CD1c-positive myeloid dendritic cell (primary cell): Measurements from ENCODE around the gene PRR4.

ENCODE experiments used
- DNase-seq: peaks from one replicate; pipeline ENCODE4 v3.0.0-alpha.2; 2016; ENCODE audit errors: extremely low spot score

Gene PRR4

GRCh38 chr12:10849425-10849878 is at the start of gene PRR4:
Gene PRR4, minus strand, starts transcription at chr12:10849475. Its CDS starts 38 bp downstream, at chr12:10849437.
- DNase-seq: no peak

- DNase-seq: no peak
These were observed 47.6 kb upstream of the PRR4 start for GRCh38 chr12:10896854-10897253.

- no peak for DNase-seq
These were observed 42.7 kb upstream of the PRR4 start for GRCh38 chr12:10891937-10892336.

- DNase-seq: no peak
These were observed 40.0 kb upstream of the PRR4 start for GRCh38 chr12:10889226-10889625.

GRCh38 chr12:10884086-10884725 is 34.9 kb upstream of the PRR4 start, which contains the start of gene PRH1:
Gene PRH1, minus strand, starts transcription at chr12:10884255. Its CDS starts 38 bp downstream, at chr12:10884217.
- DNase-seq: no peak

GRCh38 chr12:10873378-10873777 is 24.1 kb upstream of the PRR4 start:
- no peak for DNase-seq

- DNase-seq: no peak
These were observed 18.1 kb upstream of the PRR4 start for GRCh38 chr12:10867381-10867780.

- no peak for DNase-seq
These were observed 14.4 kb upstream of the PRR4 start for GRCh38 chr12:10863512-10864218.

- no peak for DNase-seq
These were observed 12.1 kb upstream of the PRR4 start for GRCh38 chr12:10861366-10861765.

GRCh38 chr12:10855807-10856206 is 6.5 kb upstream of the PRR4 start:
- DNase-seq: no peak

GRCh38 chr12:10853776-10854175 is 4.5 kb upstream of the PRR4 start:
- DNase-seq: no peak

- DNase-seq: no peak
These were observed 2.1 kb upstream of the PRR4 start for GRCh38 chr12:10851243-10851858.

GRCh38 chr12:10847744-10848143 is 1.5 kb downstream of the PRR4 start:
- no peak for DNase-seq

GRCh38 chr12:10842862-10843261 is 6.4 kb downstream of the PRR4 start:
- DNase-seq: no peak

GRCh38 chr12:10838461-10838860 is 10.8 kb downstream of the PRR4 start:
- DNase-seq: no peak

- DNase-seq: no peak
These were observed 19.3 kb downstream of the PRR4 start for GRCh38 chr12:10829994-10830393.

GRCh38 chr12:10826258-10826657 is 23.0 kb downstream of the PRR4 start, which contains the start of gene TAS2R10:
Gene TAS2R10, minus strand, starts transcription at chr12:10826358. Its CDS starts 89 bp downstream, at chr12:10826269.
- DNase-seq: no peak

- no peak for DNase-seq
These were observed 24.3 kb downstream of the PRR4 start for GRCh38 chr12:10824957-10825356.

GRCh38 chr12:10811883-10812536 is 37.3 kb downstream of the PRR4 start:
- DNase-seq: no peak

- no peak for DNase-seq
These were observed 39.2 kb downstream of the PRR4 start, which contains the start of gene TAS2R9 for GRCh38 chr12:10810068-10810467. Gene TAS2R9, minus strand, starts transcription at chr12:10810168. Its CDS starts 93 bp downstream, at chr12:10810075.

GRCh38 chr12:10807186-10807585 is 42.1 kb downstream of the PRR4 start, which contains the start of gene TAS2R8:
Gene TAS2R8, minus strand, starts transcription at chr12:10807286. Its CDS starts 306 bp downstream, at chr12:10806980.
- DNase-seq: no peak

GRCh38 chr12:10802587-10802986 is 46.7 kb downstream of the PRR4 start, which contains the start of gene TAS2R7:
Gene TAS2R7, minus strand, starts transcription at chr12:10802627. Its CDS starts 57 bp downstream, at chr12:10802570.
- DNase-seq: no peak
